OCI-LY1 (cell line): Measurements from ENCODE around the gene ZDHHC14.

ENCODE experiments used
- H2AFZ ChIP-seq: fragments of 200-600 bp; sonication (generic), shearing (Covaris generic); 2 replicates; pipeline ENCODE4 v1.6.0; 2014; ENCODE audit warnings: antibody characterized with exemption, mild to moderate bottlenecking, low read length
- H3F3A ChIP-seq: fragments of 200-600 bp; sonication (generic), shearing (Covaris generic); 2 replicates; pipeline ENCODE4 v1.6.0; 2014; ENCODE audit warnings: mild to moderate bottlenecking, antibody characterized with exemption, low read length, moderate library complexity; ENCODE audit not compliant: insufficient read depth
- H3K27ac ChIP-seq: fragments of 200-600 bp; sonication (generic); 2 replicates; pipeline ENCODE4 v1.5.1; 2014; ENCODE audit warnings: low read length, mixed run types, mild to moderate bottlenecking, low read depth; ENCODE audit not compliant: poor library complexity, severe bottlenecking
- H3K27me3 ChIP-seq: fragments of 200-600 bp; sonication (generic); 2 replicates; pipeline ENCODE4 v1.6.0; 2014; ENCODE audit warnings: antibody characterized with exemption, mild to moderate bottlenecking, low read length, moderate library complexity; ENCODE audit not compliant: insufficient read depth
- H3K36me3 ChIP-seq: fragments of 200-600 bp; sonication (generic); 2 replicates; pipeline ENCODE4 v1.6.1; 2014; ENCODE audit warnings: mild to moderate bottlenecking, antibody characterized with exemption, low read length, moderate library complexity, mixed read lengths; ENCODE audit not compliant: insufficient read depth
- H3K4me1 ChIP-seq: fragments of 200-600 bp; sonication (generic); 2 replicates; pipeline ENCODE4 v1.5.1; 2014; ENCODE audit warnings: mild to moderate bottlenecking, low read length, moderate library complexity; ENCODE audit not compliant: insufficient read depth, severe bottlenecking
- H3K4me2 ChIP-seq: fragments of 200-600 bp; sonication (generic), shearing (Covaris generic); 2 replicates; pipeline ENCODE4 v1.6.1; 2014; ENCODE audit warnings: low read length
- H3K4me3 ChIP-seq: fragments of 200-600 bp; sonication (generic); 2 replicates; pipeline ENCODE4 v1.5.1; 2014; ENCODE audit warnings: low read length, low read depth, mild to moderate bottlenecking, mixed read lengths; ENCODE audit not compliant: poor library complexity, severe bottlenecking
- H3K79me2 ChIP-seq: fragments of 200-600 bp; shearing (Covaris generic); 2 replicates; pipeline ENCODE4 v1.6.1; 2016; ENCODE audit warnings: mixed run types, low read length, mixed read lengths; ENCODE audit not compliant: insufficient read depth
- H3K9ac ChIP-seq: fragments of 200-600 bp; sonication (generic), shearing (Covaris generic); 2 replicates; pipeline ENCODE4 v1.6.1; 2014; ENCODE audit warnings: mild to moderate bottlenecking, low read length, mixed read lengths
- H3K9me2 ChIP-seq: fragments of 200-600 bp; sonication (generic), shearing (Covaris generic); 2 replicates; pipeline ENCODE4 v1.6.1; 2014; ENCODE audit warnings: low read depth, mild to moderate bottlenecking, low read length, mixed read lengths
- H3K9me3 ChIP-seq: fragments of 200-600 bp; shearing (Covaris generic); 2 replicates; pipeline ENCODE4 v1.6.1; 2014; ENCODE audit warnings: low read length, mixed read lengths
- H4K20me1 ChIP-seq: fragments of 200-600 bp; sonication (generic), shearing (Covaris generic); 2 replicates; pipeline ENCODE4 v1.6.0; 2016; ENCODE audit warnings: mild to moderate bottlenecking, low read length; ENCODE audit not compliant: insufficient read depth
- EZH2 ChIP-seq: fragments of 200-600 bp; sonication (generic), shearing (Covaris generic); IDR thresholded peaks from 2 replicates; pipeline ENCODE4 v1.8.0; 2017; ENCODE audit warnings: borderline replicate concordance, mixed run types, mild to moderate bottlenecking, antibody characterized with exemption, low read length, moderate library complexity, mixed read lengths
- TF ChIP-seq, protein P1 (sequence below): fragments of 200-600 bp; sonication (generic), shearing (Covaris generic); IDR thresholded peaks from 2 replicates; pipeline ENCODE4 v1.5.1; 2017; ENCODE audit warnings: mild to moderate bottlenecking, antibody characterized with exemption, low read length, moderate library complexity, mixed read lengths

ZDHHC14 gene

DNA sequence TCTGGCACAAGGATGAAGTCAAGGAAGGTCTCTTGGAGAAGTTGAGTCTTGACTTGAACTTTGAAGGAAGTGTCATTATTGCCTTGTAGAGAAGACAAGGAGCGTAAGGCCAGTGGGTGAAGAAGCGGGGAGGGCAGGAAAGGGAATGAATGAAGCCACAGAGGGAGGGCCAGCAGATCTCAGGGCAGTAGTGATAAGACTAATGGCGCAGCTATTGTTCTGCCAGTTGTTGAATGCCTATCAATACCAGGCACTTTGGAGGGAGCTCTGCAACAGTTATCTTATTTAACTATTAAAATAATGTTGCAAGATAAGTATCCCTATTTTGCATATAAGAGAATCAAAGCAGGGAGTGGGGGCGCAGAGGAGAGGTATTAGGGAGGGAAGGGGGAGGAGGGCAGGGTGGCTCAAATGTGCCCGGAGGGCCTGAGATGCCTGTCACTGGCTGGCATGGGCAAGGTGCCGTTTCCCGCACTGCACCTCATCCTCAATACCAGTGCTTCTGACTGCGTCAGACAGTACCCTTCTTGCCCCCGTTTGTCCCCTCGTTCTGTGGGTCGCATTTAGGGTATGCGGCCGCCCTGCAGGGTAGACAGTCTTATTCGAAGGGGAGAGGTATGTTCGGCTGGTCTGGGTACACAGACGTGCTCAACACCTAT, 109.8 kb downstream of the ZDHHC14 start:
- no peaks in the 10 kb centered on the region for H3K4me1 ChIP-seq
- no peaks in the 10 kb centered on the region for H4K20me1 ChIP-seq
- no peaks in the 10 kb centered on the region for H3K27me3 ChIP-seq
- H3K9me3 ChIP-seq = no peaks in the 10 kb centered on the region
- H2AFZ ChIP-seq = no peak overlapping the region
- TF ChIP-seq, protein P1, sequence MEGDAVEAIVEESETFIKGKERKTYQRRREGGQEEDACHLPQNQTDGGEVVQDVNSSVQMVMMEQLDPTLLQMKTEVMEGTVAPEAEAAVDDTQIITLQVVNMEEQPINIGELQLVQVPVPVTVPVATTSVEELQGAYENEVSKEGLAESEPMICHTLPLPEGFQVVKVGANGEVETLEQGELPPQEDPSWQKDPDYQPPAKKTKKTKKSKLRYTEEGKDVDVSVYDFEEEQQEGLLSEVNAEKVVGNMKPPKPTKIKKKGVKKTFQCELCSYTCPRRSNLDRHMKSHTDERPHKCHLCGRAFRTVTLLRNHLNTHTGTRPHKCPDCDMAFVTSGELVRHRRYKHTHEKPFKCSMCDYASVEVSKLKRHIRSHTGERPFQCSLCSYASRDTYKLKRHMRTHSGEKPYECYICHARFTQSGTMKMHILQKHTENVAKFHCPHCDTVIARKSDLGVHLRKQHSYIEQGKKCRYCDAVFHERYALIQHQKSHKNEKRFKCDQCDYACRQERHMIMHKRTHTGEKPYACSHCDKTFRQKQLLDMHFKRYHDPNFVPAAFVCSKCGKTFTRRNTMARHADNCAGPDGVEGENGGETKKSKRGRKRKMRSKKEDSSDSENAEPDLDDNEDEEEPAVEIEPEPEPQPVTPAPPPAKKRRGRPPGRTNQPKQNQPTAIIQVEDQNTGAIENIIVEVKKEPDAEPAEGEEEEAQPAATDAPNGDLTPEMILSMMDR = no peak
- TF ChIP-seq EZH2 = no peak
- H3K27ac ChIP-seq = no peak overlapping the region
- H3K4me2 ChIP-seq = no peak overlapping the region
- no peak overlapping the region for H3K4me3 ChIP-seq
- no peaks in the 10 kb centered on the region for H3K79me2 ChIP-seq
- no peaks in the 10 kb centered on the region for H3K36me3 ChIP-seq
- H3K9ac ChIP-seq = no peak overlapping the region
- no peaks in the 10 kb centered on the region for H3F3A ChIP-seq
- H3K9me2 ChIP-seq = no peaks in the 10 kb centered on the region

DNA sequence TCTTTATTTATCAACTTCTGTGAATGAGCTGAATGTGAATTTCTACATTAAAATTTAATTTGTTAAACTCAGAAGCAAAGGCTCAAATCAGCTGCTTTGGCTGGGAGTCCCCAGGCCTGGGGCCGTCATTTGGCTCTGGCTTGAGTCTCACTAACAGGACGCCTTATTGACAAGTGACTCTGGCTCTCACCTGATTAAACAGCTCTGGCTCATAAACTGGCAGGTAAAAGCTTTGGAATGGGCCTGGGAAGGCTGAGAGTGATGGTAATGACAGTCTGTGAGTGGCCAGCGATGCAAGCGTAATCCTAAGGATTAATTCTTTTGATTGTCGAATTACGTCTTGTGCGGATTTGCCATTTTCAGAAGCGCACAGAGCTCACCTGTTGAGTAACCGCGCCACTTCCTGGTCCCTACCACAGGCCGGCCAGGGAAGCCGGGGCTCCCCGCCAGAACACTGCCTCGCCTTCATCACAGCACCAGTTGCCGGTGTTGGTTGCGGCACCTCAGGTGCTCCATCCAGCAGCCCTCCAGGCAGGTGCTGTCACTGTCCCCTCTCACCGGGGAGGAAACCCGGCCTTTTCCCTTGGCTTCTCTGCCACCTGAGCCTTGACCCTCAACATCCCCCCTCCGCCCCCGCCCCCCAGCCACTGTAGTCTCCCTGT, 110.7 kb downstream of the ZDHHC14 start:
- no peaks in the 10 kb centered on the region for H3K4me1 ChIP-seq
- H4K20me1 ChIP-seq = no peaks in the 10 kb centered on the region
- no peaks in the 10 kb centered on the region for H3K79me2 ChIP-seq
- H3K9me3 ChIP-seq = no peaks in the 10 kb centered on the region
- TF ChIP-seq, protein P1 = no peak
- no peak for TF ChIP-seq EZH2
- no peak overlapping the region for H3K9ac ChIP-seq
- H3K9me2 ChIP-seq = no peaks in the 10 kb centered on the region
- H3K36me3 ChIP-seq = no peaks in the 10 kb centered on the region
- no peak overlapping the region for H2AFZ ChIP-seq
- no peak overlapping the region for H3K4me2 ChIP-seq
- H3K4me3 ChIP-seq = no peak overlapping the region
- no peaks in the 10 kb centered on the region for H3K27me3 ChIP-seq
- no peaks in the 10 kb centered on the region for H3F3A ChIP-seq
- H3K27ac ChIP-seq = no peak overlapping the region

DNA sequence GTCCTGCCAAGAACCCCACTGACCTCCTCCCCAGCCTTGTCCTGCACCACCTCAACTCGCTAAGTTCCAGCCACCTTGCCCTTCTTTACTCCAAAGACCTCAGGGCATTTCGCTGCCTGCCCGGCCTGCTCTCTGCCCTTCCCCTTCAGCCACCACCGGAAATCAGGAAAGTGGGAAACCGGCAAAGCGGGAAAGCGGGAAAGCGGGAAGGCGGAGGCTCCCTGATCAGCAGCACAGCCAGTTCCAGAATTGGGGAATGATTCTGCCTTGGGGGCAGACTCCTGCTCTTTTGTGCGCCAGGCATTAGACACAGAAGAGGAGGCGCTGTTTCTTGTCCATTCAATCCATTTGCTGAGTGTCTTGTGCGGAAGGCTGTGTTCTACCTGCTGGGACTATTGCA, 111.3 kb downstream of the ZDHHC14 start:
- Histone ChIP-seq H3K36me3 (no peaks in the 10 kb centered on the region), H3K4me1 (no peaks in the 10 kb centered on the region), H3K9me2 (no peaks in the 10 kb centered on the region), H3K9ac (no peak overlapping the region), H3K9me3 (no peaks in the 10 kb centered on the region), H3K4me2 (no peak overlapping the region), H3K27me3 (no peaks in the 10 kb centered on the region), H4K20me1 (no peaks in the 10 kb centered on the region), H2AFZ (no peak overlapping the region), H3K79me2 (no peaks in the 10 kb centered on the region), H3F3A (no peaks in the 10 kb centered on the region), H3K27ac (no peak overlapping the region), H3K4me3 (no peak overlapping the region)
- no peak for TF ChIP-seq EZH2
- TF ChIP-seq, protein P1 = no peak
